Measurements from ENCODE around the gene KRT6B. TPM values are rescaled to one million over a fixed set of nuclear protein-coding genes. Genes with fewer than 3 reads are reported as not detected.

KRT6B gene
- polyA plus RNA-seq, 1 donor (not counting 4 experiments of a cell fraction or from before 2014, with no cell fraction given), result 2,016 TPM

DNA sequence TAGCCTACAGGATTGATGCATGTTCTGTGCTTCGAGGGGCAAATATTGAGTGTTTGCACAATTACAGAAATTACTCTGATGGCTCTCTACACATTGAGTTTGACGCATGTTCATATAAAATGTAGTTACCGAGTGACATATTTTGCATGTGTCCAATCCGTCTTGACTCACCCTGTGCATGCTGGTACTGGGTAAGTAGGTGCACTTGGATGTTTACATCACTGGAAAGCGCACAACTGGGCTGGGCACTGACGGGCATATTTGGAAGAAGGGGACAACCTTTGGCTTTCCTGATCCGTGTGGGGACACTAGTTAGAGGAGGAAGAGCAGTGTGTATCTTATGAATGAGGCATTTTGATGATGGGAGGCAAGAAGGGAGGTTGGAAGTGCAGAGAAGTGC is 46.0 kb upstream of the KRT6B start:
- Histone ChIP-seq H3K27ac (ENCODE audit: control insufficient read depth, insufficient read depth, low read length) (no peak overlapping the region), H3K9me3 (ENCODE audit: control insufficient read depth, low read depth, low read length) (no peaks in the 10 kb centered on the region), H4K20me1 (ENCODE audit: control insufficient read depth, extremely low read depth, insufficient read depth, low read length) (no peaks in the 10 kb centered on the region), H3K9me1 (ENCODE audit: control insufficient read depth, extremely low read depth, insufficient read depth, low read length) (no peaks in the 10 kb centered on the region), H3K27me3 (ENCODE audit: control insufficient read depth, extremely low read depth, insufficient read depth, low read length) (no peaks in the 10 kb centered on the region), H3K36me3 (ENCODE audit: control insufficient read depth in 2 of 2, extremely low read depth in 1 of 2, insufficient read depth in 2 of 2, low read length in 2 of 2) (no peaks in the 10 kb centered on the region), H3K4me1 (ENCODE audit: control insufficient read depth, extremely low read depth, insufficient read depth, low read length) (peaks cover 62% of the 10 kb centered on the region), H2AFZ (ENCODE audit: control insufficient read depth, low read length) (no peak overlapping the region), H3K4me3 (ENCODE audit: control insufficient read depth in 2 of 3, extremely low read depth in 1 of 3, insufficient read depth in 2 of 3, low read depth in 1 of 3, low read length in 3 of 3) (no peak overlapping the region), H3K79me2 (ENCODE audit: control insufficient read depth, insufficient read depth, low read length) (peaks cover 2% of the 10 kb centered on the region), H3K9ac (ENCODE audit: control insufficient read depth, extremely low read depth, insufficient read depth, low read length) (no peak overlapping the region), H3K4me2 (ENCODE audit: control insufficient read depth, extremely low read depth, insufficient read depth, low read depth, low read length) (no peak overlapping the region)
- no peak for TF ChIP-seq EZH2 (IDR thresholded peaks at IDR 0.05; ENCODE audit: low read length)
- TF ChIP-seq, protein P1, sequence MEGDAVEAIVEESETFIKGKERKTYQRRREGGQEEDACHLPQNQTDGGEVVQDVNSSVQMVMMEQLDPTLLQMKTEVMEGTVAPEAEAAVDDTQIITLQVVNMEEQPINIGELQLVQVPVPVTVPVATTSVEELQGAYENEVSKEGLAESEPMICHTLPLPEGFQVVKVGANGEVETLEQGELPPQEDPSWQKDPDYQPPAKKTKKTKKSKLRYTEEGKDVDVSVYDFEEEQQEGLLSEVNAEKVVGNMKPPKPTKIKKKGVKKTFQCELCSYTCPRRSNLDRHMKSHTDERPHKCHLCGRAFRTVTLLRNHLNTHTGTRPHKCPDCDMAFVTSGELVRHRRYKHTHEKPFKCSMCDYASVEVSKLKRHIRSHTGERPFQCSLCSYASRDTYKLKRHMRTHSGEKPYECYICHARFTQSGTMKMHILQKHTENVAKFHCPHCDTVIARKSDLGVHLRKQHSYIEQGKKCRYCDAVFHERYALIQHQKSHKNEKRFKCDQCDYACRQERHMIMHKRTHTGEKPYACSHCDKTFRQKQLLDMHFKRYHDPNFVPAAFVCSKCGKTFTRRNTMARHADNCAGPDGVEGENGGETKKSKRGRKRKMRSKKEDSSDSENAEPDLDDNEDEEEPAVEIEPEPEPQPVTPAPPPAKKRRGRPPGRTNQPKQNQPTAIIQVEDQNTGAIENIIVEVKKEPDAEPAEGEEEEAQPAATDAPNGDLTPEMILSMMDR (optimal IDR thresholded peaks at IDR 0.05 in 1 of 3, IDR thresholded peaks at IDR 0.05 in 1 of 3, conservative IDR thresholded peaks at IDR 0.05 in 1 of 3; ENCODE audit: extremely low read depth in 1 of 3, insufficient read depth in 2 of 3, low read length in 3 of 3), result no peak
- FAIRE-seq (no peak), DNase-seq (ENCODE audit: low read depth, low spot score) (no peak)
- dilution Hi-C loops (cut with MboI; ENCODE audit: extremely low pct_ligation_motif_present, low sequenced_read_pairs), result no loop called here

DNA sequence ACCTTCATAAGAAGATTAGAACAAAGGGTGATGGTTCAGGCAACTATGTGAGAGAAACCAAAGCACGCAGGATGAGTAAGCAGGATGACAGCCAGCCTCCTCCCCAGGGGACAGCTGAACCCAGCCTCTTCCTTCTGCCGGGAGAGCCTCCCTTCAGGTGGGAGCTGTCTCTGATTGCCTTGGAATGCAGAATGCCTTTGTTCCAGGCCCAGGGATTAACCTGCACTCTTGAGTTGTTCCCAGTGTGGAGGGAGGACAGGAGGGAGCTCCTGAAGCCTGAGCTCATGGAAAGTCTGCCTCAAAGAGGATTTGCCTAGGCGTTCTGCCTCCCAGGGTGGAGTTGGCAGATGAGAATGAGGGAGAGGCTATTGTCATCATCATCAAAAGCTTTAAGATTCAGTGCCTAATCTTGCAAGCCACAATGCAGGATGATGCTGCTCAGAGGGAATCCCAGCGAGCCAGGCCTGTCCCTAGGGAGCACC is 44.7 kb upstream of the KRT6B start:
- peaks cover 10% of the 10 kb centered on the region for H3K79me2 ChIP-seq (ENCODE audit: control insufficient read depth, insufficient read depth, low read length)
- H3K4me2 ChIP-seq (ENCODE audit: control insufficient read depth, extremely low read depth, insufficient read depth, low read depth, low read length), result peak overlapping the region; percentile 96
- peak overlapping the region; percentile 92 for H3K9ac ChIP-seq (ENCODE audit: control insufficient read depth, extremely low read depth, insufficient read depth, low read length)
- dilution Hi-C loops (cut with MboI; ENCODE audit: extremely low pct_ligation_motif_present, low sequenced_read_pairs), result no loop called here
- no peak overlapping the region for H2AFZ ChIP-seq (ENCODE audit: control insufficient read depth, low read length)
- TF ChIP-seq, protein P1 (optimal IDR thresholded peaks at IDR 0.05 in 1 of 3, IDR thresholded peaks at IDR 0.05 in 1 of 3, conservative IDR thresholded peaks at IDR 0.05 in 1 of 3; ENCODE audit: extremely low read depth in 1 of 3, insufficient read depth in 2 of 3, low read length in 3 of 3), result no peak
- no peak for TF ChIP-seq EZH2 (IDR thresholded peaks at IDR 0.05; ENCODE audit: low read length)
- no peaks in the 10 kb centered on the region for H3K9me3 ChIP-seq (ENCODE audit: control insufficient read depth, low read depth, low read length)
- DNase-seq (ENCODE audit: low read depth, low spot score) (peak; percentile 96), FAIRE-seq (peak; percentile 99)
- H4K20me1 ChIP-seq (ENCODE audit: control insufficient read depth, extremely low read depth, insufficient read depth, low read length), result peaks cover 8% of the 10 kb centered on the region
- H3K9me1 ChIP-seq (ENCODE audit: control insufficient read depth, extremely low read depth, insufficient read depth, low read length), result no peaks in the 10 kb centered on the region
- peak overlapping the region in 1 of 3 experiments; percentile 4 for H3K4me3 ChIP-seq (ENCODE audit: control insufficient read depth in 2 of 3, extremely low read depth in 1 of 3, insufficient read depth in 2 of 3, low read depth in 1 of 3, low read length in 3 of 3)
- no peaks in the 10 kb centered on the region for H3K27me3 ChIP-seq (ENCODE audit: control insufficient read depth, extremely low read depth, insufficient read depth, low read length)
- peak overlapping the region; percentile 99 for H3K27ac ChIP-seq (ENCODE audit: control insufficient read depth, insufficient read depth, low read length)
- peaks cover 2 to 5% of the 10 kb centered on the region in 2 experiments for H3K36me3 ChIP-seq (ENCODE audit: control insufficient read depth in 2 of 2, extremely low read depth in 1 of 2, insufficient read depth in 2 of 2, low read length in 2 of 2)
- H3K4me1 ChIP-seq (ENCODE audit: control insufficient read depth, extremely low read depth, insufficient read depth, low read length), result peaks cover 62% of the 10 kb centered on the region

All from keratinocyte (primary cell).